Neural progenitor cell (in vitro differentiated cells): ENCODE data around the gene KCNIP1. TPM values are rescaled to one million over a fixed set of nuclear protein-coding genes. Genes with fewer than 3 reads are reported as not detected.

Experiments used
- DNase-seq: peaks from one replicate; pipeline ENCODE4 v3.0.0-alpha.2; 2016; ENCODE audit warnings: low spot score
- H2AFZ ChIP-seq: fragments of 200-600 bp; sonication (generic); replicated peaks from 2 replicates; pipeline ENCODE4 v1.6.1; 2016; ENCODE audit warnings: antibody characterized with exemption
- H3F3A ChIP-seq: fragments of 200-600 bp; sonication (generic); 2 replicates; pipeline ENCODE4 v1.6.1; 2016; ENCODE audit warnings: antibody characterized with exemption, low read depth
- H3K27ac ChIP-seq: fragments of 200-600 bp; sonication (generic); 2 replicates; pipeline ENCODE4 v1.5.1; 2016; ENCODE audit warnings: mild to moderate bottlenecking
- H3K27me3 ChIP-seq: fragments of 200-600 bp; sonication (generic); 2 replicates; pipeline ENCODE4 v1.6.1; 2016; ENCODE audit warnings: mild to moderate bottlenecking, moderate library complexity
- H3K36me3 ChIP-seq: fragments of 200-600 bp; sonication (generic); 2 replicates; pipeline ENCODE4 v1.5.1; 2016
- H3K4me1 ChIP-seq: fragments of 200-600 bp; sonication (generic); 2 replicates; pipeline ENCODE4 v1.6.1; 2016; ENCODE audit warnings: mixed run types
- H3K4me2 ChIP-seq: fragments of 200-600 bp; sonication (generic); 2 replicates; pipeline ENCODE4 v1.6.1; 2016
- H3K4me3 ChIP-seq: fragments of 200-600 bp; sonication (generic); 2 replicates; pipeline ENCODE4 v1.5.1; 2016
- H3K79me2 ChIP-seq: fragments of 200-600 bp; sonication (generic); 2 replicates; pipeline ENCODE4 v1.6.1; 2016; ENCODE audit warnings: low read depth
- H3K9ac ChIP-seq: fragments of 200-600 bp; sonication (generic); 2 replicates; pipeline ENCODE4 v1.6.1; 2016
- H3K9me3 ChIP-seq: fragments of 200-600 bp; sonication (generic); 2 replicates; pipeline ENCODE4 v1.5.1; 2016; ENCODE audit warnings: low read depth
- H4K20me1 ChIP-seq: fragments of 200-600 bp; sonication (generic); 2 replicates; pipeline ENCODE4 v1.6.1; 2016; ENCODE audit warnings: low read depth
- H3K27ac Mint-ChIP-seq: 3 replicates; pipeline ENCODE4 v1.8.0; 2021; ENCODE audit warnings: mixed read lengths
- H3K27me3 Mint-ChIP-seq: 2 replicates; pipeline ENCODE4 v1.8.0; 2022; ENCODE audit warnings: low read depth, mild to moderate bottlenecking, inconsistent platforms, moderate library complexity, mixed read lengths; ENCODE audit not compliant: insufficient read depth
- H3K36me3 Mint-ChIP-seq: 3 replicates; pipeline ENCODE4 v1.8.0; 2021; ENCODE audit warnings: mixed read lengths
- H3K4me1 Mint-ChIP-seq: 3 replicates; pipeline ENCODE4 v1.8.0; 2021; ENCODE audit warnings: mixed read lengths
- H3K4me3 Mint-ChIP-seq: 3 replicates; pipeline ENCODE4 v1.8.0; 2021; ENCODE audit warnings: mild to moderate bottlenecking, moderate library complexity, mixed read lengths
- H3K9me3 Mint-ChIP-seq: 3 replicates; pipeline ENCODE4 v1.8.0; 2020; ENCODE audit warnings: mixed read lengths
- EZH2 ChIP-seq: fragments of 200-600 bp; sonication (generic); IDR thresholded peaks from 2 replicates; pipeline ENCODE4 v1.6.1; 2017; ENCODE audit warnings: antibody characterized with exemption, mild to moderate bottlenecking, moderate library complexity
- EZH2phosphoT487 ChIP-seq: fragments of 200-600 bp; sonication (generic); IDR thresholded peaks from 2 replicates; pipeline ENCODE4 v1.6.1; 2017; ENCODE audit warnings: antibody characterized with exemption
- total RNA-seq: library from RNA; depleted of rRNA; stranded (reverse); fragments of >200 nt; gene quantifications from 2 replicates; pipeline ENCODE4 v1.2.3, GENCODE V29; 2015; ENCODE audit warnings: low replicate concordance
- TF ChIP-seq, protein P1 (sequence below): fragments of 200-600 bp; sonication (generic); IDR thresholded peaks from 2 replicates; pipeline ENCODE4 v1.5.1; 2017; ENCODE audit warnings: antibody characterized with exemption, mild to moderate bottlenecking

The KCNIP1 gene
- total RNA-seq, 1 donor from 2014 or later = 2.8 TPM

- peaks cover 6% of the 10 kb centered on the region for H3K27me3 Mint-ChIP-seq
- no peak overlapping the region for H3K4me3 ChIP-seq
Observed at GRCh38 chr5:170582644-170583330, 79.0 kb downstream of the KCNIP1 start.

GRCh38 chr5:170584003-170584402 lies 80.2 kb downstream of the KCNIP1 start:
- H3K27ac ChIP-seq = no peak overlapping the region
- H3K4me1 Mint-ChIP-seq = peaks cover 22% of the 10 kb centered on the region
- no peak for TF ChIP-seq EZH2phosphoT487
- TF ChIP-seq, protein P1, sequence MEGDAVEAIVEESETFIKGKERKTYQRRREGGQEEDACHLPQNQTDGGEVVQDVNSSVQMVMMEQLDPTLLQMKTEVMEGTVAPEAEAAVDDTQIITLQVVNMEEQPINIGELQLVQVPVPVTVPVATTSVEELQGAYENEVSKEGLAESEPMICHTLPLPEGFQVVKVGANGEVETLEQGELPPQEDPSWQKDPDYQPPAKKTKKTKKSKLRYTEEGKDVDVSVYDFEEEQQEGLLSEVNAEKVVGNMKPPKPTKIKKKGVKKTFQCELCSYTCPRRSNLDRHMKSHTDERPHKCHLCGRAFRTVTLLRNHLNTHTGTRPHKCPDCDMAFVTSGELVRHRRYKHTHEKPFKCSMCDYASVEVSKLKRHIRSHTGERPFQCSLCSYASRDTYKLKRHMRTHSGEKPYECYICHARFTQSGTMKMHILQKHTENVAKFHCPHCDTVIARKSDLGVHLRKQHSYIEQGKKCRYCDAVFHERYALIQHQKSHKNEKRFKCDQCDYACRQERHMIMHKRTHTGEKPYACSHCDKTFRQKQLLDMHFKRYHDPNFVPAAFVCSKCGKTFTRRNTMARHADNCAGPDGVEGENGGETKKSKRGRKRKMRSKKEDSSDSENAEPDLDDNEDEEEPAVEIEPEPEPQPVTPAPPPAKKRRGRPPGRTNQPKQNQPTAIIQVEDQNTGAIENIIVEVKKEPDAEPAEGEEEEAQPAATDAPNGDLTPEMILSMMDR = no peak
- TF ChIP-seq EZH2 = no peak
- no peaks in the 10 kb centered on the region for H3K9me3 ChIP-seq
- peaks cover 6% of the 10 kb centered on the region for H3K27me3 Mint-ChIP-seq
- H3K27ac Mint-ChIP-seq = peak overlapping the region; percentile 15
- peaks cover 2% of the 10 kb centered on the region for H3K9me3 Mint-ChIP-seq
- no peak overlapping the region for H3K9ac ChIP-seq
- H3K4me2 ChIP-seq = no peak overlapping the region
- H3K36me3 Mint-ChIP-seq = no peaks in the 10 kb centered on the region
- H3K27me3 ChIP-seq = no peaks in the 10 kb centered on the region
- H4K20me1 ChIP-seq = no peaks in the 10 kb centered on the region
- H3K4me3 Mint-ChIP-seq = no peak overlapping the region
- no peaks in the 10 kb centered on the region for H3K79me2 ChIP-seq
- H3K4me3 ChIP-seq = no peak overlapping the region
- H3F3A ChIP-seq = peaks cover 12% of the 10 kb centered on the region
- DNase-seq = no peak
- H2AFZ ChIP-seq = no peak overlapping the region
- no peaks in the 10 kb centered on the region for H3K36me3 ChIP-seq
- H3K4me1 ChIP-seq = peaks cover 14% of the 10 kb centered on the region

More at GRCh38 chr5:170582644-170583330, 79.0 kb downstream of the KCNIP1 start:
- no peak for TF ChIP-seq EZH2
- Histone ChIP-seq H4K20me1 (no peaks in the 10 kb centered on the region), H3K9me3 (no peaks in the 10 kb centered on the region), H3K36me3 (no peaks in the 10 kb centered on the region), H3K27ac (no peak overlapping the region), H3K79me2 (no peaks in the 10 kb centered on the region), H3K27me3 (no peaks in the 10 kb centered on the region), H2AFZ (no peak overlapping the region), H3K9ac (no peak overlapping the region), H3K4me1 (peaks cover 14% of the 10 kb centered on the region), H3F3A (peaks cover 16% of the 10 kb centered on the region), H3K4me2 (no peak overlapping the region)
- H3K4me1 Mint-ChIP-seq = peaks cover 26% of the 10 kb centered on the region
- no peak overlapping the region for H3K27ac Mint-ChIP-seq
- peaks cover 5% of the 10 kb centered on the region for H3K9me3 Mint-ChIP-seq
- no peak for DNase-seq
- peaks cover 3% of the 10 kb centered on the region for H3K36me3 Mint-ChIP-seq
- no peak overlapping the region for H3K4me3 Mint-ChIP-seq

GRCh38 chr5:170584450-170585058 lies 80.7 kb downstream of the KCNIP1 start:
- Histone ChIP-seq H3K4me2 (no peak overlapping the region), H4K20me1 (no peaks in the 10 kb centered on the region), H3K27ac (no peak overlapping the region), H3K27me3 (no peaks in the 10 kb centered on the region), H3K9ac (no peak overlapping the region), H3K4me1 (peaks cover 8% of the 10 kb centered on the region), H2AFZ (no peak overlapping the region), H3K9me3 (no peaks in the 10 kb centered on the region), H3K4me3 (no peak overlapping the region), H3F3A (peaks cover 7% of the 10 kb centered on the region), H3K79me2 (no peaks in the 10 kb centered on the region), H3K36me3 (no peaks in the 10 kb centered on the region)
- Mint-ChIP-seq H3K36me3 (no peaks in the 10 kb centered on the region), H3K27me3 (peaks cover 7% of the 10 kb centered on the region), H3K4me1 (peaks cover 21% of the 10 kb centered on the region), H3K4me3 (no peak overlapping the region), H3K9me3 (peaks cover 2% of the 10 kb centered on the region), H3K27ac (peak overlapping the region; percentile 55)
- DNase-seq = no peak
- TF ChIP-seq EZH2phosphoT487 (no peak), EZH2 (no peak)
- TF ChIP-seq, protein P1 = no peak
